Testis (tissue), 3 donors: ENCODE results near the gene PCSK5. TPM values are rescaled to one million over a fixed set of nuclear protein-coding genes. Genes with fewer than 3 reads are reported as not detected.

ENCODE experiments used
- DNase-seq: peaks from one replicate; pipeline ENCODE4 v3.0.0-alpha.2; 2019
- H3K27ac ChIP-seq, 2 donors: fragments of 200-600 bp; sonication (generic); one replicate each; pipeline ENCODE4 v1.5.1; 2019
- H3K27me3 ChIP-seq: fragments of 200-600 bp; sonication (generic); one replicate; pipeline ENCODE4 v1.5.1; 2019
- H3K36me3 ChIP-seq: fragments of 200-600 bp; sonication (generic); one replicate; pipeline ENCODE4 v1.5.1; 2017; ENCODE audit warnings: low read depth; ENCODE audit errors: missing control alignments
- H3K4me1 ChIP-seq: fragments of 200-600 bp; sonication (generic); one replicate; pipeline ENCODE4 v1.5.1; 2019
- H3K4me3 ChIP-seq, 2 donors: fragments of 200-600 bp; sonication (generic); one replicate each; pipeline ENCODE4 v1.5.1; 2017 to 2019
- H3K9me3 ChIP-seq: fragments of 200-600 bp; sonication (generic); one replicate; pipeline ENCODE4 v1.5.1; 2017
- CTCF ChIP-seq, 3 experiments: fragments of 450-650 bp in 2 of 3; fragments of 200-600 bp in 1 of 3; sonication (generic) in 1 of 3; IDR thresholded peaks; one replicate each; pipeline ENCODE4 v1.5.1; 2016 to 2019; ENCODE audit warnings: antibody characterized with exemption in 3 of 3, mild to moderate bottlenecking in 2 of 3, moderate library complexity in 1 of 3
- POLR2A ChIP-seq: fragments of 450-650 bp; IDR thresholded peaks from one replicate; pipeline ENCODE4 v1.6.1; 2017; ENCODE audit warnings: antibody characterized with exemption, mild to moderate bottlenecking, moderate library complexity
- WGBS, 2 donors: methylation state at CpG; one replicate each; pipeline ENCODE4 v1.1.5; 2018; 5-methylcytosine and 5-hydroxymethylcytosine counted together
- intact Hi-C: fragments of 100-400 bp; cut with DNase I; formaldehyde crosslinking; loops from one replicate; pipeline ENCODE4 v1.15.1; 2023; ENCODE audit warnings: low total_unique reads
- polyA plus RNA-seq: library from polyadenylated mRNA; stranded (reverse); fragments of 350-450 nt; fragmentation: Illumina TruSeq; extraction: RNeasy Lipid Tissue Mini Kit (QIAGEN cat#74804); gene quantifications from one replicate; pipeline ENCODE4 v1.2.3, GENCODE V29; 2014; ENCODE audit warnings: low read depth, low replicate concordance; ENCODE audit not compliant: insufficient read depth
- total RNA-seq, 2 donors: library from RNA; depleted of rRNA; stranded (reverse); fragments of >200 nt; gene quantifications; one replicate each; pipeline ENCODE4 v1.2.3, GENCODE V29; 2016

Gene PCSK5
- total and polyA plus RNA-seq, 3 donors from 2014 or later, result 9.4 to 50.6 (median 27.5) TPM

- no peak overlapping the region for H3K4me3 ChIP-seq
- no peaks in the 10 kb centered on the region for H3K27me3 ChIP-seq
- intact Hi-C loops, result no loop called here
- H3K27ac ChIP-seq, result no peak overlapping the region
- 93% methylated on average over 6 of the region's 6 CpGs for WGBS, 2 donors
- TF ChIP-seq POLR2A, result no peak
- no peaks in the 10 kb centered on the region for H3K9me3 ChIP-seq
- no peaks in the 10 kb centered on the region for H3K4me1 ChIP-seq
- no peaks in the 10 kb centered on the region for H3K36me3 ChIP-seq
- no peak for DNase-seq
Measured at GRCh38 chr9:75946766-75947165, 56.3 kb downstream of the PCSK5 start.

GRCh38 chr9:75947233-75947632 lies 56.8 kb downstream of the PCSK5 start:
- Histone ChIP-seq H3K9me3 (no peaks in the 10 kb centered on the region), H3K4me3 (no peak overlapping the region), H3K27me3 (no peaks in the 10 kb centered on the region), H3K36me3 (no peaks in the 10 kb centered on the region), H3K4me1 (no peaks in the 10 kb centered on the region), H3K27ac (no peak overlapping the region)
- intact Hi-C loops, result no loop called here
- no peak for TF ChIP-seq CTCF (IDR thresholded peaks at IDR 0.05)
- TF ChIP-seq POLR2A, result no peak
- DNase-seq, result no peak
- 85 to 87% methylated on average over 2 of the region's 2 CpGs for WGBS, 2 donors

GRCh38 chr9:75950998-75951397 lies 60.5 kb downstream of the PCSK5 start:
- intact Hi-C loops, result no loop called here
- H3K27ac ChIP-seq, result no peak overlapping the region
- DNase-seq, result no peak
- no peaks in the 10 kb centered on the region for H3K27me3 ChIP-seq
- no peaks in the 10 kb centered on the region for H3K4me1 ChIP-seq
- no peaks in the 10 kb centered on the region for H3K36me3 ChIP-seq
- WGBS, 2 donors, result 83 to 89% methylated on average over 3 of the region's 3 CpGs
- TF ChIP-seq CTCF (IDR thresholded peaks at IDR 0.05) (no peak), POLR2A (no peak)
- H3K9me3 ChIP-seq, result no peaks in the 10 kb centered on the region
- no peak overlapping the region for H3K4me3 ChIP-seq

- Histone ChIP-seq H3K36me3 (no peaks in the 10 kb centered on the region), H3K9me3 (no peaks in the 10 kb centered on the region), H3K4me3 (no peak overlapping the region), H3K4me1 (no peaks in the 10 kb centered on the region), H3K27ac (no peak overlapping the region), H3K27me3 (no peaks in the 10 kb centered on the region)
- intact Hi-C loops, result no loop called here
- 67 to 69% methylated on average over 2 of the region's 2 CpGs for WGBS, 2 donors
- TF ChIP-seq POLR2A (no peak), CTCF (IDR thresholded peaks at IDR 0.05) (no peak)
- DNase-seq, result no peak
Measured at GRCh38 chr9:75953218-75953617, 62.7 kb downstream of the PCSK5 start.

GRCh38 chr9:75956161-75956560 lies 65.7 kb downstream of the PCSK5 start:
- Histone ChIP-seq H3K4me1 (peaks cover 5% of the 10 kb centered on the region), H3K27ac (no peak overlapping the region), H3K27me3 (no peaks in the 10 kb centered on the region), H3K9me3 (no peaks in the 10 kb centered on the region), H3K36me3 (no peaks in the 10 kb centered on the region), H3K4me3 (no peak overlapping the region)
- TF ChIP-seq CTCF (IDR thresholded peaks at IDR 0.05) (no peak), POLR2A (no peak)
- intact Hi-C loops, result no loop called here
- WGBS, 2 donors, result 75 to 89% methylated on average over 1 of the region's 1 CpG
- no peak for DNase-seq
